HS-27A (cell line): ENCODE measurements around the gene CFP.

Experiments used
- DNase-seq: peaks from one replicate; pipeline ENCODE4 v3.0.0-alpha.2; 2012; ENCODE audit warnings: low read depth, missing footprints

The CFP gene

GRCh38 chrX:47574076-47574546 is 55.6 kb downstream of the CFP start:
- DNase-seq = no peak

- DNase-seq = no peak
Measured at GRCh38 chrX:47573341-47574075, 56.2 kb downstream of the CFP start.
